GM21381 (cell line): ENCODE data around the gene SOAT2.
"Not testable (repeated sequence)": the region's sequence is repeated elsewhere in the genome, so short reads cannot be mapped to it uniquely, and the experiment has no call there.

ENCODE experiments used
- ATAC-seq: cut with Tn5 transposase; IDR thresholded peaks from one replicate; pipeline ENCODE4 v1.9.1; 2021; ENCODE audit warnings: mild to moderate bottlenecking, moderate library complexity; ENCODE audit not compliant: unreplicated experiment

The SOAT2 gene

GRCh38 chr12:53079226-53080117 lies 23.8 kb upstream of the SOAT2 start, which contains the start of gene SPRYD3:
TSS of gene SPRYD3 (minus strand) at chr12:53079390. CDS start at chr12:53079333, 57 bp downstream.
- peak; percentile 98 for ATAC-seq

- ATAC-seq = no peak
Observed at GRCh38 chr12:53082637-53083175, 20.6 kb upstream of the SOAT2 start.

GRCh38 chr12:53086361-53086760 lies 16.9 kb upstream of the SOAT2 start:
- no peak for ATAC-seq

- no peak for ATAC-seq
Observed at GRCh38 chr12:53090105-53090504, 13.2 kb upstream of the SOAT2 start.

- ATAC-seq = no peak
Observed at GRCh38 chr12:53090554-53090953, 12.7 kb upstream of the SOAT2 start.

GRCh38 chr12:53091756-53092155 lies 11.5 kb upstream of the SOAT2 start:
- ATAC-seq = no peak

GRCh38 chr12:53093777-53094393 lies 9.4 kb upstream of the SOAT2 start:
- no peak for ATAC-seq

GRCh38 chr12:53094394-53094787 lies 8.9 kb upstream of the SOAT2 start:
- ATAC-seq = no peak

- not testable (repeated sequence) for ATAC-seq
Observed at GRCh38 chr12:53094796-53095595, 8.3 kb upstream of the SOAT2 start.

- ATAC-seq = not testable (repeated sequence)
Observed at GRCh38 chr12:53095596-53095895, 7.7 kb upstream of the SOAT2 start.

- ATAC-seq = no peak
Observed at GRCh38 chr12:53096089-53096741, 7.1 kb upstream of the SOAT2 start.

- ATAC-seq = no peak
Observed at GRCh38 chr12:53096759-53097158, 6.5 kb upstream of the SOAT2 start.

- ATAC-seq = no peak
Observed at GRCh38 chr12:53097207-53097563, 6.1 kb upstream of the SOAT2 start.

GRCh38 chr12:53097564-53098353 lies 5.5 kb upstream of the SOAT2 start, which contains the start of gene IGFBP6:
TSS of gene IGFBP6 (plus strand) at chr12:53097667. CDS start at chr12:53097718, 51 bp downstream.
- no peak for ATAC-seq

- no peak for ATAC-seq
Observed at GRCh38 chr12:53098354-53098981, 4.8 kb upstream of the SOAT2 start.

GRCh38 chr12:53099071-53099882 lies 4.0 kb upstream of the SOAT2 start:
- ATAC-seq = no peak

GRCh38 chr12:53100466-53101151 lies 2.7 kb upstream of the SOAT2 start:
- ATAC-seq = no peak

GRCh38 chr12:53101266-53101665 lies 2.0 kb upstream of the SOAT2 start:
- no peak for ATAC-seq
